Panc1 (cell line): ENCODE results near the gene SPRYD4. TPM values are rescaled to one million over a fixed set of nuclear protein-coding genes. Genes with fewer than 3 reads are reported as not detected.

ENCODE experiments used
- ATAC-seq: fragments of 200-7000 bp; cut with Tn5 transposase; 2 replicates; pipeline ENCODE4 v1.9.1; 2020; ENCODE audit warnings: mild to moderate bottlenecking, moderate library complexity
- BruUV-seq: library from RNA; stranded (reverse); fragments of 400-500 nt; replicated peaks from 2 replicates; lab custom pipeline; 2021; lab: Mats Ljungman, UMichigan
- CTCF ChIA-PET: fragments of 300-600 bp; sonication (Branson Sonifier 250); formaldehyde crosslinking; loops from one replicate; lab custom pipeline; 2022; ENCODE audit warnings: antibody characterized with exemption; lab: Charles Lee
- POLR2A ChIA-PET: fragments of 300-600 bp; sonication (Branson Sonifier 250); formaldehyde crosslinking; loops from one replicate; lab custom pipeline; 2022; ENCODE audit warnings: antibody characterized with exemption; lab: Charles Lee
- DNase-seq: peaks from one replicate; pipeline ENCODE4 v3.0.0-alpha.2; 2010; ENCODE audit warnings: low read depth, low spot score
- H3K27ac ChIP-seq: 2 replicates; pipeline ENCODE4 v1.5.1; 2011; ENCODE audit warnings: mild to moderate bottlenecking, low read length, inconsistent platforms
- H3K27me3 ChIP-seq: fragments of 200-500 bp; sonication (Bioruptor generic); 2 replicates; pipeline ENCODE4 v1.6.0; 2014; ENCODE audit warnings: low read length, inconsistent platforms; ENCODE audit not compliant: control insufficient read depth, insufficient read depth
- H3K36me3 ChIP-seq: fragments of 200-500 bp; sonication (Bioruptor generic); 2 replicates; pipeline ENCODE4 v1.5.1; 2014; ENCODE audit warnings: inconsistent platforms, mild to moderate bottlenecking, low read length, moderate library complexity; ENCODE audit not compliant: control insufficient read depth, insufficient read depth
- H3K4me1 ChIP-seq: 2 replicates; pipeline ENCODE4 v1.5.1; 2011; ENCODE audit warnings: inconsistent platforms, mild to moderate bottlenecking, low read length, moderate library complexity; ENCODE audit not compliant: control insufficient read depth, insufficient read depth
- H3K4me3 ChIP-seq, 2 experiments: 2 replicates each; pipeline ENCODE4 v1.5.1; 2011 to 2012; ENCODE audit warnings: low read depth in 2 of 2, low read length in 2 of 2, mild to moderate bottlenecking in 2 of 2, inconsistent platforms in 1 of 2, moderate library complexity in 1 of 2
- H3K9me3 ChIP-seq: fragments of 200-500 bp; sonication (Bioruptor generic); 2 replicates; pipeline ENCODE4 v1.5.1; 2014; ENCODE audit warnings: low read depth, mild to moderate bottlenecking, inconsistent platforms, low read length, moderate library complexity; ENCODE audit not compliant: control insufficient read depth, insufficient read depth
- POLR2AphosphoS5 ChIP-seq: IDR thresholded peaks from 2 replicates; pipeline ENCODE4 v1.6.1; 2012; ENCODE audit warnings: mild to moderate bottlenecking, low read depth, low read length, moderate library complexity
- SIN3A ChIP-seq: IDR thresholded peaks from 2 replicates; pipeline ENCODE4 v1.6.1; 2012; ENCODE audit warnings: low read depth, mild to moderate bottlenecking, low read length, moderate library complexity, borderline replicate concordance; ENCODE audit not compliant: insufficient read depth
- TCF7L2 ChIP-seq: IDR thresholded peaks from 2 replicates; pipeline ENCODE4 v1.6.1; 2011; ENCODE audit warnings: mild to moderate bottlenecking, low read depth, low read length, inconsistent platforms
- in situ Hi-C: cut with HindIII; loops from 2 replicates; pipeline ENCODE4 v1.10.0; 2016; ENCODE audit warnings: low sequenced_read_pairs, low pct_unique_long_range_greater_than_20kb
- intact Hi-C: fragments of 100-400 bp; cut with micrococcal nuclease; formaldehyde crosslinking; loops from one replicate; pipeline ENCODE4 v1.10.0; 2022; ENCODE audit not compliant: unreplicated experiment
- total RNA-seq: library from RNA; stranded (reverse); gene quantifications from one replicate; pipeline ENCODE4 v1.2.1, GENCODE V29; 2021; ENCODE audit not compliant: unreplicated experiment
- TF ChIP-seq, protein P1 (sequence below), 2 experiments: IDR thresholded peaks; 2 replicates each; pipeline ENCODE4 v1.6.1; 2011 to 2012; ENCODE audit warnings: low read depth in 2 of 2, control low read depth in 1 of 2, low read length in 1 of 2, mild to moderate bottlenecking in 1 of 2, moderate library complexity in 1 of 2; ENCODE audit not compliant: insufficient read depth in 1 of 2
- TF ChIP-seq, protein P2 (sequence below): fragments of 450-650 bp; IDR thresholded peaks from 2 replicates; pipeline ENCODE4 v1.5.1; 2017; ENCODE audit warnings: mild to moderate bottlenecking

The SPRYD4 gene
- total RNA-seq, 1 experiment from 2014 or later = 3.7 TPM

DNA sequence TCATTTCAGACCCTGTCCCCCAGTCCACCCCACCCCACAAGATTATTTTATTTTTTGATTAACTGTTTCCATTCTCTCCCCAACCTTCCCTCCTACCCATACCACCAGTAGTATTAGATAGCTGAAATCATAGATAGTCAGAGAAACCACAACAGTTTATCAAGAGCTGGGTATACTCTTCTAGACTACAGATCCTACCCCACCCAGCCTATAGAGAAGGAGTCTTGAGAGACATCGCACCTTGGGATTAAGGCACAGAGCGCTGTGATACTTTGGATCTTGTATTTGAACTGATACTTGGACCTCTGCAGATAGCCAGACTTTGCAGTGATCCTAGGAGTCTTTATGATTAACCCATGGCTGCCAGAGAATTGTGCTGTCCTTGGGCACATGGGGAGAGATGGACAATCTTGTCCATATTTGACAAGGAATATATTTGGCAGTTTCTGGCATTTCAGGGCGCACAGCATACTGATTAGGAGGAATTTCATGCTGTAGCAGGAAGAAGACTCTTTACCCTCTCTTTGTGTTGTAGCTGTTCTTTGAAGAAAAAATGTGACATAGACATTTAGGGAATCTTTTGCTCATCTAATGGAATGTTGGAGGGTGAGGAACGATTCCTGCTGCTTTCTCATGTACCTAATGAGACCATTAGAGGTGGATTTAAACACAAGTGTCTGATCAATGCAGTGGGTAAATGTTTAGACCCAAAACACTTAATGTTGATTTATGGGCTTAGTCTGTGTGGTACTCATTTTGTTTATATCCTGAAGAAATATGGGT is 54.2 kb downstream of the SPRYD4 start:
- no peak for DNase-seq
- peak; percentile 64 for ATAC-seq
- Histone ChIP-seq H3K4me1 (peaks cover 12% of the 10 kb centered on the region; the same call in 1 of the 2 replicates), H3K27me3 (no peaks in the 10 kb centered on the region), H3K36me3 (no peaks in the 10 kb centered on the region; the same call in 1 of the 2 replicates), H3K27ac (peak overlapping the region; percentile 83), H3K4me3 (peak overlapping the region; percentile 55 to 77), H3K9me3 (no peaks in the 10 kb centered on the region)
- POLR2A ChIA-PET = interaction anchor here (0.5 to 0.6 kb wide), 2 partner anchors 13 to 639 kb away, joined by 3 read pairs; no protein-coding TSS in a partner anchor
- TSS peak; percentile 87 for BruUV-seq
- intact Hi-C loops = no loop called here
- TF ChIP-seq SIN3A = no peak
- TF ChIP-seq, protein P1, sequence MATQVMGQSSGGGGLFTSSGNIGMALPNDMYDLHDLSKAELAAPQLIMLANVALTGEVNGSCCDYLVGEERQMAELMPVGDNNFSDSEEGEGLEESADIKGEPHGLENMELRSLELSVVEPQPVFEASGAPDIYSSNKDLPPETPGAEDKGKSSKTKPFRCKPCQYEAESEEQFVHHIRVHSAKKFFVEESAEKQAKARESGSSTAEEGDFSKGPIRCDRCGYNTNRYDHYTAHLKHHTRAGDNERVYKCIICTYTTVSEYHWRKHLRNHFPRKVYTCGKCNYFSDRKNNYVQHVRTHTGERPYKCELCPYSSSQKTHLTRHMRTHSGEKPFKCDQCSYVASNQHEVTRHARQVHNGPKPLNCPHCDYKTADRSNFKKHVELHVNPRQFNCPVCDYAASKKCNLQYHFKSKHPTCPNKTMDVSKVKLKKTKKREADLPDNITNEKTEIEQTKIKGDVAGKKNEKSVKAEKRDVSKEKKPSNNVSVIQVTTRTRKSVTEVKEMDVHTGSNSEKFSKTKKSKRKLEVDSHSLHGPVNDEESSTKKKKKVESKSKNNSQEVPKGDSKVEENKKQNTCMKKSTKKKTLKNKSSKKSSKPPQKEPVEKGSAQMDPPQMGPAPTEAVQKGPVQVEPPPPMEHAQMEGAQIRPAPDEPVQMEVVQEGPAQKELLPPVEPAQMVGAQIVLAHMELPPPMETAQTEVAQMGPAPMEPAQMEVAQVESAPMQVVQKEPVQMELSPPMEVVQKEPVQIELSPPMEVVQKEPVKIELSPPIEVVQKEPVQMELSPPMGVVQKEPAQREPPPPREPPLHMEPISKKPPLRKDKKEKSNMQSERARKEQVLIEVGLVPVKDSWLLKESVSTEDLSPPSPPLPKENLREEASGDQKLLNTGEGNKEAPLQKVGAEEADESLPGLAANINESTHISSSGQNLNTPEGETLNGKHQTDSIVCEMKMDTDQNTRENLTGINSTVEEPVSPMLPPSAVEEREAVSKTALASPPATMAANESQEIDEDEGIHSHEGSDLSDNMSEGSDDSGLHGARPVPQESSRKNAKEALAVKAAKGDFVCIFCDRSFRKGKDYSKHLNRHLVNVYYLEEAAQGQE (IDR thresholded peaks at IDR 0.05; ENCODE audit: insufficient read depth in 1 of 2, low read depth in 2 of 2, low read length in 1 of 2) = no peak
- TF ChIP-seq POLR2AphosphoS5 = no peak
- no peak for TF ChIP-seq TCF7L2
- TF ChIP-seq, protein P2, sequence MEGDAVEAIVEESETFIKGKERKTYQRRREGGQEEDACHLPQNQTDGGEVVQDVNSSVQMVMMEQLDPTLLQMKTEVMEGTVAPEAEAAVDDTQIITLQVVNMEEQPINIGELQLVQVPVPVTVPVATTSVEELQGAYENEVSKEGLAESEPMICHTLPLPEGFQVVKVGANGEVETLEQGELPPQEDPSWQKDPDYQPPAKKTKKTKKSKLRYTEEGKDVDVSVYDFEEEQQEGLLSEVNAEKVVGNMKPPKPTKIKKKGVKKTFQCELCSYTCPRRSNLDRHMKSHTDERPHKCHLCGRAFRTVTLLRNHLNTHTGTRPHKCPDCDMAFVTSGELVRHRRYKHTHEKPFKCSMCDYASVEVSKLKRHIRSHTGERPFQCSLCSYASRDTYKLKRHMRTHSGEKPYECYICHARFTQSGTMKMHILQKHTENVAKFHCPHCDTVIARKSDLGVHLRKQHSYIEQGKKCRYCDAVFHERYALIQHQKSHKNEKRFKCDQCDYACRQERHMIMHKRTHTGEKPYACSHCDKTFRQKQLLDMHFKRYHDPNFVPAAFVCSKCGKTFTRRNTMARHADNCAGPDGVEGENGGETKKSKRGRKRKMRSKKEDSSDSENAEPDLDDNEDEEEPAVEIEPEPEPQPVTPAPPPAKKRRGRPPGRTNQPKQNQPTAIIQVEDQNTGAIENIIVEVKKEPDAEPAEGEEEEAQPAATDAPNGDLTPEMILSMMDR = no peak
- CTCF ChIA-PET = interaction anchor here (0.5 to 0.6 kb wide), 3 partner anchors 7 to 589 kb away, joined by 3 to 11 read pairs (median 3); no protein-coding TSS in a partner anchor
- in situ Hi-C loops = no loop called here

DNA sequence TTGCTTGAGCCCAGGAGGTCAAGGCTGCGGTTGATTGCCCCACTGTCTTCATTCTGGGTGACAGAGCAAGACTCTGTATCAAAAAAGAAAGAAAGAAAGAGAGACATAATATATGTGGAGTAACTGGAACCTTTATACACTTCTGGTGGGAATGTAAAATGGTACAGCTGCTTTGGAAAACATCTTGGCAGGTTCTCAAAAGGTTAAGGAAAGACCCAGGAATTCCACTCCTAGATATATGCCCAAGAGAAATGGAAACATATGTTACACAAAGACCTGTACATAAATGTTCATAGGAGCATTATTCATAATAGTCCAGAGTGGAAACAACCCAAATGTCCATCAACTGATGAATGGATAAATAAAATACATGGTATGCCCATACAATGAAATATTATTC is 60.5 kb downstream of the SPRYD4 start:
- BruUV-seq = no TSS peak
- no peaks in the 10 kb centered on the region for H3K27me3 ChIP-seq
- no peak for ATAC-seq
- intact Hi-C loops (no loop called here), in situ Hi-C loops (no loop called here)
- POLR2A ChIA-PET = no interaction called here
- no peaks in the 10 kb centered on the region for H3K9me3 ChIP-seq
- TF ChIP-seq POLR2AphosphoS5 (no peak), TCF7L2 (no peak), SIN3A (no peak)
- TF ChIP-seq, protein P2 = no peak
- TF ChIP-seq, protein P1 (IDR thresholded peaks at IDR 0.05; ENCODE audit: insufficient read depth in 1 of 2, low read depth in 2 of 2, low read length in 1 of 2) = no peak
- no peaks in the 10 kb centered on the region for H3K36me3 ChIP-seq
- H3K4me3 ChIP-seq = no peak overlapping the region
- no peak overlapping the region for H3K27ac ChIP-seq
- peaks cover 9% of the 10 kb centered on the region; the same call in 1 of the 2 replicates for H3K4me1 ChIP-seq
- DNase-seq = no peak
- CTCF ChIA-PET = no interaction called here
